Sigmoid colon (tissue), 7 donors: Measurements from ENCODE around the gene RPGRIP1L. TPM values are rescaled to one million over a fixed set of nuclear protein-coding genes. Genes with fewer than 3 reads are reported as not detected.

Experiments
- DNase-seq: peaks from one replicate; pipeline ENCODE4 v3.0.0-alpha.2; 2019
- H3K27ac ChIP-seq, 4 donors: fragments of 200-600 bp; sonication (generic); one replicate each; pipeline ENCODE4 v1.5.1; 2016 to 2019; ENCODE audit warnings: mild to moderate bottlenecking in 1 of 4
- H3K27me3 ChIP-seq, 3 donors: fragments of 200-600 bp; sonication (generic); one replicate each; pipeline ENCODE4 v1.5.1; 2019; ENCODE audit warnings: mild to moderate bottlenecking in 1 of 3
- H3K36me3 ChIP-seq, 4 donors: fragments of 200-600 bp; sonication (generic); one replicate each; pipeline ENCODE4 v1.5.1; 2016 to 2019
- H3K4me1 ChIP-seq, 4 donors: fragments of 200-600 bp; sonication (generic); one replicate each; pipeline ENCODE4 v1.5.1; 2017 to 2019
- H3K4me3 ChIP-seq, 4 donors: fragments of 200-600 bp; sonication (generic); one replicate each; pipeline ENCODE4 v1.5.1; 2017 to 2019; ENCODE audit warnings: mild to moderate bottlenecking in 2 of 4, moderate library complexity in 1 of 4
- H3K9me3 ChIP-seq, 4 donors: fragments of 200-600 bp in 3 of 4; sonication (generic) in 3 of 4; one replicate each; pipeline versions ENCODE4 v1.5.1 to v1.6.1; 2013 to 2019
- CTCF ChIP-seq, 4 experiments: fragments of 450-650 bp in 3 of 4; fragments of 200-600 bp in 1 of 4; IDR thresholded peaks; one replicate each; pipeline ENCODE4 v1.5.1; 2016 to 2019; ENCODE audit warnings: antibody characterized with exemption in 4 of 4, mild to moderate bottlenecking in 3 of 4, moderate library complexity in 2 of 4
- EP300 ChIP-seq, 4 donors: sonication (generic); formaldehyde crosslinking; IDR thresholded peaks; one replicate each; pipeline ENCODE4 v1.6.1; 2017; ENCODE audit warnings: antibody characterized with exemption in 4 of 4
- POLR2A ChIP-seq, 2 donors: fragments of 450-650 bp; IDR thresholded peaks; one replicate each; pipeline ENCODE4 v1.6.1; 2016; ENCODE audit warnings: antibody characterized with exemption in 2 of 2, mild to moderate bottlenecking in 2 of 2, moderate library complexity in 2 of 2
- POLR2AphosphoS5 ChIP-seq, 4 donors: sonication (generic); formaldehyde crosslinking; IDR thresholded peaks; one replicate each; pipeline ENCODE4 v1.6.1; 2017; ENCODE audit warnings: antibody characterized with exemption in 4 of 4
- WGBS, 2 donors: extraction: QIAGEN DNeasy Blood & Tissue Kit; methylation state at CpG; one replicate each; pipeline ENCODE4 v1.1.7; 2013; 5-methylcytosine and 5-hydroxymethylcytosine counted together
- intact Hi-C: fragments of 100-400 bp; cut with DNase I; formaldehyde crosslinking; loops from one replicate; pipeline ENCODE4 v1.15.1; 2023
- polyA plus RNA-seq, 3 donors: library from polyadenylated mRNA; stranded (reverse); fragments of 200-250 nt; gene quantifications; one replicate each; pipeline ENCODE4 v1.2.3, GENCODE V29; 2013
- total RNA-seq, 4 donors: library from RNA; depleted of rRNA; stranded (reverse); fragments of >200 nt; gene quantifications; one replicate each; pipeline ENCODE4 v1.1.0, GENCODE V29; 2016
- donor health status: healthy with polysubstance abuse.
- donor health status: Bipolar disorder and iron deficiency.
- donor health status: healthy.

Gene RPGRIP1L
- total and polyA plus RNA-seq, 7 donors, result 0.46 to 5.8 (median 3.6) TPM

DNA sequence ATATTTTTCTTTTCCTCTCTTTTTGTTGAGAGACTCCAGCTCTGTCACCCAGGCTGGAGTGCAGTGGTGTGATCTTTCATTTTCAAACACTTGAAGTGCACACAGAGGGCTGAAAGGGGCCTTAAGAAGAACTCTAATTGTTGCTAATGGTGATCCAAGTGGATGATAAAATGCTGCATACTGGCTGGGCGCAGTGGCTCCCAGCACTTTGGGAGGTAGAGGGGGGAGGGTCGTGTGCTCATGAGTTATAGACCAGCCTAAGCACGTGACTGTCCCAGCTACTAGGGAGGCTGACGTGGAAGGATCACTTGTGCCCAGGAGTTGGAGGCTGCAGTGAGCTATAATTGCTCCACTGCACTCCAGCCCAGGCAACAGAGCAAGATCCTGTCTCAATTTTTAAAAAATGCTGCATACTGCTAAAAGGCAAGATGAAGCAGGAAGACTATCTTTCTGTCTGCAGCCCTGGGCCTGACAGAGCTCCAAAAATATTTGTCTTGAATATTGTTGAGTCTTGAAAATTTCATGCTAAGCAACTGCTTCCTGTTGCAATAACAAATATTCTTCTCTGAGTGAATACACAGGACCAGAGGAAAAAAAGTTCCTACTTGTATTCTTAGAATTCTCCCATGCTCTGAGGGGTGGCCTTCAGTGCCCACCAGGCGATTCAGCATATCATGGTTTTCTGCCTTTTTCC lies 137.0 kb downstream of the RPGRIP1L start:
- Histone ChIP-seq H3K9me3 (peaks cover 0 to 6% (median 4%) of the 10 kb centered on the region in 4 donors), H3K4me1 (no peaks in the 10 kb centered on the region), H3K4me3 (no peak overlapping the region), H3K27ac (no peak overlapping the region), H3K27me3 (no peaks in the 10 kb centered on the region), H3K36me3 (no peaks in the 10 kb centered on the region)
- WGBS, 2 donors, result 76 to 81% methylated on average over 5 of the region's 5 CpGs
- DNase-seq, result no peak
- TF ChIP-seq POLR2A (IDR thresholded peaks at IDR 0.05) (no peak), CTCF (IDR thresholded peaks at IDR 0.05) (no peak), POLR2AphosphoS5 (IDR thresholded peaks at IDR 0.05) (no peak), EP300 (IDR thresholded peaks at IDR 0.05) (no peak)
- intact Hi-C loops, result no loop called here

DNA sequence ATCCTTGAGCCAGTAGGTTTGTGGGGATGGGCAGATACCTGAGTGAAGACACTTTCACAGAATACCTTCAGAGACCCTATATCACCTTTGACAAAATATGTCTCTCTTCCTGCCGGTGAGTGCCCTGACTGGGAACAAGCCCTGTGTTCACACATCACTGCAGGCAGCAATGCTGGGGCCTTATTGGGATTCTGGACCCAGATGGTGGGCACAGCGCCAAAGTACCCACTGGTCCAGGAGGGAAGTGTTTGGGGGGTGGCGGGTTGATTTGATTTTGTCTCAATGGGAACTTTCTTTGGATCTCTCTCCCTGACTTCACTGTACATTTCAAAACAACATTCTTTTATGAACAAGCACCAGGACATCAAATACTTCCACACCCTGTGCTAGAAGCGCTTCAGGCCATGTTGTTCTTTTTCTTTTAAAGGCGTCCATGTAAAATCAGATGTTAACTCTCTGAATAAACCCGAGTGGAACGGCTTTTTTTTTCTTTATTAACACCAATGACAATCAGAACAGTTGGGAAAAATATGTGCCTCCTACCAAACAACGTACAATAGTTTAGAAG lies 138.3 kb downstream of the RPGRIP1L start:
- intact Hi-C loops, result no loop called here
- no peak for DNase-seq
- Histone ChIP-seq H3K9me3 (no peaks in the 10 kb centered on the region), H3K4me3 (no peak overlapping the region), H3K36me3 (no peaks in the 10 kb centered on the region), H3K27ac (no peak overlapping the region), H3K4me1 (no peaks in the 10 kb centered on the region), H3K27me3 (no peaks in the 10 kb centered on the region)
- 88 to 91% methylated on average over 8 of the region's 8 CpGs for WGBS, 2 donors
- no peak for TF ChIP-seq EP300 (IDR thresholded peaks at IDR 0.05)
- TF ChIP-seq POLR2AphosphoS5 (IDR thresholded peaks at IDR 0.05), result no peak
- TF ChIP-seq POLR2A (IDR thresholded peaks at IDR 0.05), result no peak
- TF ChIP-seq CTCF (IDR thresholded peaks at IDR 0.05), result no peak

DNA sequence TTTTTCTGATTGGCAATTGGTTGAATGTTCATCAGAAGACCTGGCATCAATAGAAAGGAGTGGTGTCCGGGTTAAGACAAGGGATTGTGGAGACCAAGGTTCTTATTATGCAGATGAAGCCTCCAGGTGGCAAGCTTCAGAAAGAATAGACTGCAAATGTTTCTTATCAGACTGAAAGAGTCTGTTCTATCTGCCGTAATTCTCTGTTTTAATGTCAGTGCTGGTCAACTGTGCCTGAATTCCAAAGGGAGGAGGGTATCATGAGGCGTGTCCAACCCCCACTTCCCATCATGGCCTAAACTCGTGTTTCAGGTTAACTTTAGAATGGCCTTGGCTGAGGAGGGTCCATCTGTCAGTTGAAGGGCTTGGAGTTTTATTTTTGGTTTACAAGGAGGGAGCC lies 140.2 kb downstream of the RPGRIP1L start:
- no peak overlapping the region for H3K27ac ChIP-seq
- intact Hi-C loops, result no loop called here
- no peak for TF ChIP-seq POLR2A (IDR thresholded peaks at IDR 0.05)
- TF ChIP-seq POLR2AphosphoS5 (IDR thresholded peaks at IDR 0.05), result no peak
- no peak for TF ChIP-seq CTCF (IDR thresholded peaks at IDR 0.05)
- TF ChIP-seq EP300 (IDR thresholded peaks at IDR 0.05), result no peak
- H3K4me3 ChIP-seq, result no peak overlapping the region
- no peak for DNase-seq
- 83 to 89% methylated on average over 4 of the region's 4 CpGs for WGBS, 2 donors
- H3K36me3 ChIP-seq, result no peaks in the 10 kb centered on the region
- no peaks in the 10 kb centered on the region for H3K9me3 ChIP-seq
- H3K4me1 ChIP-seq, result no peaks in the 10 kb centered on the region
- no peaks in the 10 kb centered on the region for H3K27me3 ChIP-seq

DNA sequence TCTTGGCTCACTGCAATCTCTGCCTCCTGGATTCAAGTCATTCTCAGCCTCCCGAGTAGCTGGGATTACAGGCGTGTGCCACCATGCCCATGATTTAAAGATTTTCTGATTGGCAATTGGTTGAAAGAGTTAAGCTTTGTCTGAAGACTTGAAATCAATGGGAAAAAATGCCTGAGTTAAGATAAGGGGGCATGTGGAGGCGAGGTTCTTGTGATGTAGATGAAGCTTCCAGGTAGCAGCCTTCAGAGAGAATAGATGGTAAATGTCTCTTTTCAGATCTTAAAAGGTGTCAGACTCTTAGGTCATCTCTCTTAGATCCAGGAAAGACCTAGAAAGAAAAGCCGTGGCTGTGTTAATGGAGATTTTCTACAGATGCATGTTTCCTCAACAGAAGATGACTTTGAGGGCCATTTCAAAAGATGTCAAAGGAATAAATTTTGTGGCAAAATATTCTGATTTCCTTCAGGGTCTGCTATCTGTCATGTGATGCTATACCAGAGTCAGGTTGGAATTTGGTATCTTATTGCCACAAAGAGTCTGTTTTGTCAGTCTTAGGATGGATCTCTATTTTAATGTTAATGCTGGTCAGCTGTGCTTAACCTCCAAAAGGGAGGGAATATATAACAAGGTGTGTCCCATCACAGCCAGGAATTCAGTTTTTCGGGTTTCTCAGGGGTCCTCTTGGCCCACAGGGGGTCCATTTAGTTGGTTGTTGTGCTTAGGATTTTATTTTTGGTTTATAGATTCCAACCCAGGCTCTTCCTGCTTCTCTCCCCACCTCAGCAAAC lies 142.4 kb downstream of the RPGRIP1L start:
- 85 to 89% methylated on average over 5 of the region's 5 CpGs for WGBS, 2 donors
- Histone ChIP-seq H3K27ac (no peak overlapping the region), H3K36me3 (no peaks in the 10 kb centered on the region), H3K9me3 (no peaks in the 10 kb centered on the region), H3K4me1 (no peaks in the 10 kb centered on the region), H3K4me3 (no peak overlapping the region), H3K27me3 (no peaks in the 10 kb centered on the region)
- no peak for DNase-seq
- intact Hi-C loops, result no loop called here
- TF ChIP-seq CTCF (IDR thresholded peaks at IDR 0.05), result no peak
- no peak for TF ChIP-seq EP300 (IDR thresholded peaks at IDR 0.05)
- TF ChIP-seq POLR2AphosphoS5 (IDR thresholded peaks at IDR 0.05), result no peak
- no peak for TF ChIP-seq POLR2A (IDR thresholded peaks at IDR 0.05)
